Bronchial epithelial cell (primary cell): ENCODE measurements around the gene CASP9. TPM values are rescaled to one million over a fixed set of nuclear protein-coding genes. Genes with fewer than 3 reads are reported as not detected.
"Not testable (repeated sequence)": the region's sequence is repeated elsewhere in the genome, so short reads cannot be mapped to it uniquely, and the experiment has no call there.

ENCODE experiments used
- DNase-seq: peaks from one replicate; pipeline ENCODE4 v3.0.0-alpha.2; 2010; ENCODE audit warnings: low read depth
- FAIRE-seq: peaks from 2 replicates; lab custom pipeline; 2011; peaks lifted over from hg19 to GRCh38; lab: Jason Lieb, UNC
- H3K27me3 ChIP-seq: 2 replicates; pipeline ENCODE4 v1.5.1; 2011; ENCODE audit warnings: low read length; ENCODE audit not compliant: control insufficient read depth, insufficient read depth
- H3K36me3 ChIP-seq: 2 replicates; pipeline ENCODE4 v1.5.1; 2011; ENCODE audit warnings: low read length; ENCODE audit not compliant: control insufficient read depth, insufficient read depth
- H3K4me3 ChIP-seq: 2 replicates; pipeline ENCODE4 v1.5.1; 2011; ENCODE audit warnings: mild to moderate bottlenecking, low read depth, low read length, control low read depth
- CTCF ChIP-seq: IDR thresholded peaks from 2 replicates; pipeline ENCODE4 v1.5.1; 2011; ENCODE audit warnings: mild to moderate bottlenecking, moderate library complexity, low read length, control low read depth, inconsistent platforms; ENCODE audit not compliant: insufficient read depth, severe bottlenecking
- total RNA-seq: library from RNA; depleted of rRNA; stranded (reverse); fragments of >200 nt; gene quantifications from 2 replicates; pipeline ENCODE4 v1.2.1, GENCODE V29; 2014

CASP9 gene
- total RNA-seq, 1 donor from 2014 or later: 3.2 TPM

- Histone ChIP-seq H3K4me3 (no peak overlapping the region), H3K36me3 (peaks cover 2% of the 10 kb centered on the region), H3K27me3 (no peaks in the 10 kb centered on the region)
- FAIRE-seq (no peak), DNase-seq (no peak)
- no peak for TF ChIP-seq CTCF
These were observed 34.8 kb downstream of the CASP9 start for GRCh38 chr1:15489052-15489736.

- H3K27me3 ChIP-seq: no peaks in the 10 kb centered on the region
- H3K36me3 ChIP-seq: peaks cover 2% of the 10 kb centered on the region
- FAIRE-seq: no peak
- no peak for TF ChIP-seq CTCF
- no peak overlapping the region for H3K4me3 ChIP-seq
- no peak for DNase-seq
These were observed 35.6 kb downstream of the CASP9 start for GRCh38 chr1:15488371-15488770.

- not testable (repeated sequence) for H3K4me3 ChIP-seq, H3K27me3 ChIP-seq, H3K36me3 ChIP-seq
- FAIRE-seq (peak; percentile 98), DNase-seq (peak; percentile 57)
These were observed 37.0 kb downstream of the CASP9 start for GRCh38 chr1:15486844-15487610.

- Histone ChIP-seq H3K27me3 (no peaks in the 10 kb centered on the region), H3K4me3 (no peak overlapping the region), H3K36me3 (no peaks in the 10 kb centered on the region)
- TF ChIP-seq CTCF: no peak
- DNase-seq (no peak), FAIRE-seq (no peak)
These were observed 38.4 kb downstream of the CASP9 start for GRCh38 chr1:15485636-15486035.

- FAIRE-seq, H3K27me3 ChIP-seq, H3K4me3 ChIP-seq: not testable (repeated sequence)
These were observed 39.6 kb downstream of the CASP9 start for GRCh38 chr1:15484443-15484842.

GRCh38 chr1:15483971-15484370, 40.0 kb downstream of the CASP9 start:
- FAIRE-seq: no peak
- no peak for TF ChIP-seq CTCF
- no peaks in the 10 kb centered on the region for H3K27me3 ChIP-seq

More at GRCh38 chr1:15484443-15484842, 39.6 kb downstream of the CASP9 start:
- H3K36me3 ChIP-seq, DNase-seq: not testable (repeated sequence)

GRCh38 chr1:15482983-15483543, 41.0 kb downstream of the CASP9 start:
- not testable (repeated sequence) for DNase-seq, FAIRE-seq, H3K4me3 ChIP-seq, H3K36me3 ChIP-seq, H3K27me3 ChIP-seq

More at GRCh38 chr1:15483971-15484370, 40.0 kb downstream of the CASP9 start:
- DNase-seq: no peak
- H3K36me3 ChIP-seq: no peaks in the 10 kb centered on the region
- H3K4me3 ChIP-seq: no peak overlapping the region

- not testable (repeated sequence) for H3K4me3 ChIP-seq, DNase-seq, H3K27me3 ChIP-seq, H3K36me3 ChIP-seq
- FAIRE-seq: peak; percentile 13
These were observed 41.6 kb downstream of the CASP9 start for GRCh38 chr1:15482455-15482854.
